Astrocyte (in vitro differentiated cells and primary cell): ENCODE data around the gene MT1M. TPM values are rescaled to one million over a fixed set of nuclear protein-coding genes. Genes with fewer than 3 reads are reported as not detected.

ENCODE experiments used
- DNase-seq: peaks from one replicate; pipeline ENCODE4 v3.0.0-alpha.2; 2010; ENCODE audit warnings: low read depth
- FAIRE-seq: peaks from 2 replicates; lab custom pipeline; 2011; peaks lifted over from hg19 to GRCh38; lab: Jason Lieb, UNC
- H2AFZ ChIP-seq: 2 replicates; pipeline ENCODE4 v1.6.0; 2012; ENCODE audit warnings: low read depth, low read length, inconsistent platforms
- H3K27ac ChIP-seq: 2 replicates; pipeline ENCODE4 v1.5.1; 2011; ENCODE audit warnings: low read depth, low read length, inconsistent platforms
- H3K27me3 ChIP-seq: 2 replicates; pipeline ENCODE4 v1.6.0; 2011; ENCODE audit warnings: low read length, inconsistent platforms; ENCODE audit not compliant: insufficient read depth
- H3K36me3 ChIP-seq: 2 replicates; pipeline ENCODE4 v1.5.1; 2011; ENCODE audit warnings: low read length, inconsistent platforms; ENCODE audit not compliant: insufficient read depth
- H3K4me1 ChIP-seq: 2 replicates; pipeline ENCODE4 v1.5.1; 2011; ENCODE audit warnings: low read length, inconsistent platforms; ENCODE audit not compliant: insufficient read depth
- H3K4me2 ChIP-seq: 2 replicates; pipeline ENCODE4 v1.6.0; 2012; ENCODE audit warnings: low read length, inconsistent platforms
- H3K4me3 ChIP-seq: 2 replicates; pipeline ENCODE4 v1.5.1; 2011; ENCODE audit warnings: low read depth, mild to moderate bottlenecking, low read length, inconsistent platforms; ENCODE audit not compliant: insufficient read depth
- H3K79me2 ChIP-seq: 2 replicates; pipeline ENCODE4 v1.6.0; 2012; ENCODE audit warnings: mild to moderate bottlenecking, low read length, inconsistent platforms; ENCODE audit not compliant: insufficient read depth
- H3K9ac ChIP-seq: 2 replicates; pipeline ENCODE4 v1.6.0; 2012; ENCODE audit warnings: mild to moderate bottlenecking, low read length, inconsistent platforms
- H3K9me3 ChIP-seq: 2 replicates; pipeline ENCODE4 v1.5.1; 2012; ENCODE audit warnings: low read depth, mild to moderate bottlenecking, low read length, inconsistent platforms; ENCODE audit not compliant: insufficient read depth
- H4K20me1 ChIP-seq: 2 replicates; pipeline ENCODE4 v1.6.0; 2012; ENCODE audit warnings: low read length, inconsistent platforms; ENCODE audit not compliant: insufficient read depth
- H3K27ac Mint-ChIP-seq: one replicate; pipeline ENCODE4 v1.8.0; 2021; ENCODE audit warnings: mild to moderate bottlenecking, mixed read lengths; ENCODE audit not compliant: unreplicated experiment
- H3K27me3 Mint-ChIP-seq: one replicate; pipeline ENCODE4 v1.8.0; 2021; ENCODE audit warnings: low read depth, mixed read lengths; ENCODE audit not compliant: unreplicated experiment
- H3K36me3 Mint-ChIP-seq: one replicate; pipeline ENCODE4 v1.8.0; 2021; ENCODE audit warnings: low read depth, mixed read lengths; ENCODE audit not compliant: unreplicated experiment
- H3K4me1 Mint-ChIP-seq: one replicate; pipeline ENCODE4 v1.8.0; 2021; ENCODE audit warnings: low read depth, mixed read lengths; ENCODE audit not compliant: unreplicated experiment
- H3K4me3 Mint-ChIP-seq: one replicate; pipeline ENCODE4 v1.8.0; 2021; ENCODE audit warnings: mild to moderate bottlenecking, moderate library complexity, mixed read lengths; ENCODE audit not compliant: unreplicated experiment
- H3K9me3 Mint-ChIP-seq: one replicate; pipeline ENCODE4 v1.8.0; 2021; ENCODE audit warnings: mild to moderate bottlenecking, mixed read lengths; ENCODE audit not compliant: unreplicated experiment
- EZH2 ChIP-seq: IDR thresholded peaks from 2 replicates; pipeline ENCODE4 v1.6.1; 2012; ENCODE audit warnings: mild to moderate bottlenecking, low read length, inconsistent platforms; ENCODE audit not compliant: insufficient read depth
- total RNA-seq: library from RNA; stranded (reverse); gene quantifications from 2 replicates; pipeline ENCODE4 v1.2.1, GENCODE V29; 2021
- TF ChIP-seq, protein P1 (sequence below): IDR thresholded peaks from 2 replicates; pipeline ENCODE4 v1.5.1; 2011; ENCODE audit warnings: low read depth, mild to moderate bottlenecking, inconsistent platforms, low read length, moderate library complexity; ENCODE audit not compliant: insufficient read depth

Gene MT1M
- total RNA-seq, 1 donor from 2014 or later = not detected

DNA sequence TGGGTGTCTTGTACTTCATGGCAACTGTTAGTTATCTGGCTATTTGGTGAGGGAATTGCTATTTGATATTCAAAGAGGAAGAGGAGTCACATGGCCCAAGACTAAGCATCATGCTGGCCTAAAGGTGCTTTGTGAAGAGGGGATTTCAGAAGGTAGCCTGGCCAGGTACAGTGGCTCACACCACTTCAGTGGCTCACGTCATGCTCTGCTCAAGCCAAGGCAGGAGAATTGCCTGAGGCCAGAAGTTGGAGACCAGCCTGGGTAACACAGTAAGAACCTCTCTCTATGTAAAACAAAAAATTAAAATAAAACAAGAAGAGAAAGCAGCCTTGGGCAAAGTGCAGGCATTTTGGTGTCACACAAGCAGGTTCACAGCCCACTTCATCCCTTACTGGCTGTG, 12.9 kb downstream of the MT1M start:
- Histone ChIP-seq H3K27me3 (peaks cover 99% of the 10 kb centered on the region), H3K27ac (no peak overlapping the region), H3K36me3 (no peaks in the 10 kb centered on the region), H3K4me3 (no peak overlapping the region), H3K9me3 (no peaks in the 10 kb centered on the region), H4K20me1 (no peaks in the 10 kb centered on the region), H2AFZ (no peak overlapping the region), H3K79me2 (no peaks in the 10 kb centered on the region), H3K4me2 (no peak overlapping the region), H3K9ac (no peak overlapping the region), H3K4me1 (peaks cover 9% of the 10 kb centered on the region)
- peaks cover 92% of the 10 kb centered on the region for H3K27me3 Mint-ChIP-seq
- TF ChIP-seq, protein P1, sequence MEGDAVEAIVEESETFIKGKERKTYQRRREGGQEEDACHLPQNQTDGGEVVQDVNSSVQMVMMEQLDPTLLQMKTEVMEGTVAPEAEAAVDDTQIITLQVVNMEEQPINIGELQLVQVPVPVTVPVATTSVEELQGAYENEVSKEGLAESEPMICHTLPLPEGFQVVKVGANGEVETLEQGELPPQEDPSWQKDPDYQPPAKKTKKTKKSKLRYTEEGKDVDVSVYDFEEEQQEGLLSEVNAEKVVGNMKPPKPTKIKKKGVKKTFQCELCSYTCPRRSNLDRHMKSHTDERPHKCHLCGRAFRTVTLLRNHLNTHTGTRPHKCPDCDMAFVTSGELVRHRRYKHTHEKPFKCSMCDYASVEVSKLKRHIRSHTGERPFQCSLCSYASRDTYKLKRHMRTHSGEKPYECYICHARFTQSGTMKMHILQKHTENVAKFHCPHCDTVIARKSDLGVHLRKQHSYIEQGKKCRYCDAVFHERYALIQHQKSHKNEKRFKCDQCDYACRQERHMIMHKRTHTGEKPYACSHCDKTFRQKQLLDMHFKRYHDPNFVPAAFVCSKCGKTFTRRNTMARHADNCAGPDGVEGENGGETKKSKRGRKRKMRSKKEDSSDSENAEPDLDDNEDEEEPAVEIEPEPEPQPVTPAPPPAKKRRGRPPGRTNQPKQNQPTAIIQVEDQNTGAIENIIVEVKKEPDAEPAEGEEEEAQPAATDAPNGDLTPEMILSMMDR = no peak
- no peak for TF ChIP-seq EZH2
- FAIRE-seq (no peak), DNase-seq (no peak)
- no peaks in the 10 kb centered on the region for H3K36me3 Mint-ChIP-seq
- H3K9me3 Mint-ChIP-seq = no peaks in the 10 kb centered on the region
- H3K4me3 Mint-ChIP-seq = no peak overlapping the region
- H3K27ac Mint-ChIP-seq = no peak overlapping the region
- no peaks in the 10 kb centered on the region for H3K4me1 Mint-ChIP-seq

DNA sequence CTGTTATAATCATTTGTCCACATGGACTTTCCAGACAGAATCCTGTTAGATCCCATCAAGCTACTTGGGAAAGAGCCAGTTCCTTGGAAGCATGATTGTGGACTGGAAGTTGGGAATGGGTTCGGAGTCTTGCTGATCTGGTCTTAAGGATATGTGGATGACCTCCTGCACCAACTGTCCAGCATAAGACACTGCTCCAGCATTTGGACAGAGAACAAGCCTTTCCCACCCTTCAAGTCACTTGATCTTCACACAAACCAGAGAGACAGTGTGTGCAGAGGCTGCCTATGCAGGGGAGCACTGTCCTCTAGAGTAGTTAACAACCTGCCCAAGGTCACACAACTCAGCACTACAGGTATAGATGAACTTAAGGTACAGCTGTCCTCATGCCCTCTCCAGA, 13.4 kb downstream of the MT1M start:
- FAIRE-seq (no peak), DNase-seq (no peak)
- Histone ChIP-seq H3K27ac (no peak overlapping the region), H2AFZ (no peak overlapping the region), H3K79me2 (no peaks in the 10 kb centered on the region), H3K9me3 (no peaks in the 10 kb centered on the region), H3K4me3 (no peak overlapping the region), H3K27me3 (peaks cover 98% of the 10 kb centered on the region), H3K9ac (no peak overlapping the region), H3K4me2 (no peak overlapping the region), H3K36me3 (no peaks in the 10 kb centered on the region), H3K4me1 (peaks cover 9% of the 10 kb centered on the region), H4K20me1 (no peaks in the 10 kb centered on the region)
- Mint-ChIP-seq H3K9me3 (no peaks in the 10 kb centered on the region), H3K36me3 (no peaks in the 10 kb centered on the region), H3K27me3 (peaks cover 92% of the 10 kb centered on the region), H3K27ac (no peak overlapping the region), H3K4me1 (no peaks in the 10 kb centered on the region), H3K4me3 (no peak overlapping the region)
- no peak for TF ChIP-seq EZH2
- TF ChIP-seq, protein P1 = no peak

DNA sequence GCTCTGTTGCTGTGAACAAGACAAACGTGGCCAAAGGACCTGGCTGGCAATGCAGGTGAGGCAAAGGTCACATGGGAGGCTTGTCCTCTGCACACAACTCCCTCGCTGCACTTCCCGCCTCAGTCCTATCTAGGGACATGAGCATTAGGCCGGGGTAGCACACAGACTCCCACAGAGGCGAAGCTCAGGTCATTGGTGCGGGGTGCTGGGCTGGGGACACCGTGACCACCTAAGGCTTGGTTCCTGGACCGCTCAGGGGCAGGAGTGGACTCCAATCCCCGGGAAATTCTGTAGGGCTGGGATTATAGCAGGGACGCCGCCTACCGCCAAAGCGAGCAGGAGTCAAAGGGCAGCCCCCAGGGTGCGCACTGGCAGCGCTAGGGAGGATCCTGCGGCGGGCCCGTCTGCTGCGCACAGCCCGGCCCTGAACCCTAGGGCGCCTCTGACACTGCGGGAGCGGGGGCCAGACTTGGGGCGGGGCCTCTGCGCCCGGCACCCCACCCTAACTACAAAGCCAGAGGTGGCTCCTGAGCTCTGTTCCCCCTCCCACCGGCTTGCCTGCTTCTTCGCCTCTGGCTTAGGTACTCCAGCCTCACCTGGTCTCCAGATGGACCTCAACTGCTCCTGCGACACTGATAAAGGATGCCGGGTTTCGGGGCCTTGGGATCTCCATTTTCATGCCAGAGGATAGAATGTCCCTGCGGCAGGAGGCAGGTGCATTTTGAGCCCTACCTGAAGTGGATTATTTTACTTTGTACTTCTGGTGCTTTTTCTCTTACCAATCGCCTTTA, 15.4 kb downstream of the MT1M start:
- DNase-seq (no peak), FAIRE-seq (no peak)
- Histone ChIP-seq H2AFZ (no peak overlapping the region), H3K9me3 (no peaks in the 10 kb centered on the region), H3K4me2 (no peak overlapping the region), H4K20me1 (no peaks in the 10 kb centered on the region), H3K4me3 (no peak overlapping the region), H3K27me3 (peaks cover 95% of the 10 kb centered on the region), H3K9ac (no peak overlapping the region), H3K79me2 (no peaks in the 10 kb centered on the region), H3K4me1 (peaks cover 9% of the 10 kb centered on the region), H3K36me3 (no peaks in the 10 kb centered on the region), H3K27ac (no peak overlapping the region)
- TF ChIP-seq, protein P1 = no peak
- TF ChIP-seq EZH2 = peak; percentile 73
- Mint-ChIP-seq H3K4me3 (no peak overlapping the region), H3K4me1 (no peaks in the 10 kb centered on the region), H3K27ac (no peak overlapping the region), H3K9me3 (no peaks in the 10 kb centered on the region), H3K36me3 (no peaks in the 10 kb centered on the region), H3K27me3 (peaks cover 93% of the 10 kb centered on the region)
